Keratinocyte (primary cell): ENCODE results near the gene ZNF207. TPM values are rescaled to one million over a fixed set of nuclear protein-coding genes. Genes with fewer than 3 reads are reported as not detected.

Experiments used
- DNase-seq: peaks from one replicate; pipeline ENCODE4 v3.0.0-alpha.2; 2011; ENCODE audit warnings: low read depth, missing footprints, low spot score
- FAIRE-seq: peaks from 2 replicates; lab custom pipeline; 2011; peaks lifted over from hg19 to GRCh38; lab: Jason Lieb, UNC
- H2AFZ ChIP-seq: 2 replicates; pipeline ENCODE4 v1.6.0; 2012; ENCODE audit warnings: low read length, control low read depth, inconsistent platforms; ENCODE audit not compliant: control insufficient read depth
- H3K27ac ChIP-seq: 2 replicates; pipeline ENCODE4 v1.5.1; 2011; ENCODE audit warnings: low read length; ENCODE audit not compliant: control insufficient read depth, insufficient read depth
- H3K27me3 ChIP-seq: 3 replicates; pipeline ENCODE4 v1.6.0; 2011; ENCODE audit warnings: low read length; ENCODE audit not compliant: control insufficient read depth, insufficient read depth; ENCODE audit errors: extremely low read depth
- H3K36me3 ChIP-seq, 2 experiments: 2 replicates in 1 of 2; 3 replicates in 1 of 2; pipeline ENCODE4 v1.5.1; 2011; ENCODE audit warnings: low read length in 2 of 2, mild to moderate bottlenecking in 1 of 2; ENCODE audit not compliant: control insufficient read depth in 2 of 2, insufficient read depth in 2 of 2; ENCODE audit errors: extremely low read depth in 1 of 2
- H3K4me1 ChIP-seq: 3 replicates; pipeline ENCODE4 v1.5.1; 2011; ENCODE audit warnings: low read length; ENCODE audit not compliant: control insufficient read depth, insufficient read depth; ENCODE audit errors: extremely low read depth
- H3K4me2 ChIP-seq: 3 replicates; pipeline ENCODE4 v1.6.0; 2011; ENCODE audit warnings: low read depth, low read length; ENCODE audit not compliant: control insufficient read depth, insufficient read depth; ENCODE audit errors: extremely low read depth
- H3K4me3 ChIP-seq, 3 experiments: fragments of 200-600 bp in 1 of 3; sonication (generic) in 1 of 3; 2 replicates in 2 of 3; 3 replicates in 1 of 3; pipeline ENCODE4 v1.5.1; 2011 to 2016; ENCODE audit warnings: low read length in 3 of 3, mild to moderate bottlenecking in 3 of 3, control low read depth in 2 of 3, inconsistent platforms in 1 of 3, low read depth in 1 of 3, mixed read lengths in 1 of 3, mixed run types in 1 of 3, moderate library complexity in 1 of 3; ENCODE audit not compliant: control insufficient read depth in 2 of 3, insufficient read depth in 2 of 3; ENCODE audit errors: extremely low read depth in 1 of 3
- H3K79me2 ChIP-seq: 2 replicates; pipeline ENCODE4 v1.6.0; 2012; ENCODE audit warnings: low read length; ENCODE audit not compliant: control insufficient read depth, insufficient read depth
- H3K9ac ChIP-seq: 3 replicates; pipeline ENCODE4 v1.6.0; 2011; ENCODE audit warnings: low read length; ENCODE audit not compliant: control insufficient read depth, insufficient read depth; ENCODE audit errors: extremely low read depth
- H3K9me1 ChIP-seq: 3 replicates; pipeline ENCODE4 v1.6.0; 2011; ENCODE audit warnings: low read length; ENCODE audit not compliant: control insufficient read depth, insufficient read depth; ENCODE audit errors: extremely low read depth
- H3K9me3 ChIP-seq: 2 replicates; pipeline ENCODE4 v1.5.1; 2012; ENCODE audit warnings: low read depth, low read length; ENCODE audit not compliant: control insufficient read depth
- H4K20me1 ChIP-seq: 3 replicates; pipeline ENCODE4 v1.6.0; 2011; ENCODE audit warnings: low read length; ENCODE audit not compliant: control insufficient read depth, insufficient read depth; ENCODE audit errors: extremely low read depth
- CTCF ChIP-seq, 3 experiments: IDR thresholded peaks in 1 of 3; conservative IDR thresholded peaks in 1 of 3; optimal IDR thresholded peaks in 1 of 3; 2 replicates in 2 of 3; 3 replicates in 1 of 3; pipeline versions ENCODE3 to v1.5.1; 2011; ENCODE audit warnings: low read length in 3 of 3, mild to moderate bottlenecking in 3 of 3, moderate library complexity in 2 of 3, control low read depth in 1 of 3, inconsistent platforms in 1 of 3; ENCODE audit not compliant: insufficient read depth in 2 of 3; ENCODE audit errors: extremely low read depth in 1 of 3
- EZH2 ChIP-seq: IDR thresholded peaks from one replicate; pipeline ENCODE4 v1.6.1; 2012; ENCODE audit warnings: inconsistent platforms, mild to moderate bottlenecking, low read length, moderate library complexity
- dilution Hi-C: fragments of 300-500 bp; cut with MboI; formaldehyde crosslinking; loops from one replicate; pipeline ENCODE4 v1.7.0; 2020; ENCODE audit warnings: low sequenced_read_pairs; ENCODE audit not compliant: extremely low pct_ligation_motif_present
- polyA plus RNA-seq, 5 experiments: library from polyadenylated mRNA; depleted of rRNA in 3 of 5; stranded (reverse) in 3 of 5; stranded (forward) in 1 of 5; unstranded in 1 of 5; fragments of >200 nt; gene quantifications; 1 replicate in 1 of 5; 2 replicates in 3 of 5; 3 replicates in 1 of 5; pipeline versions ENCODE4 v1.2.1 to v1.2.3, GENCODE V29; 2011 to 2012; ENCODE audit warnings: missing spikeins in 2 of 5, low read depth in 1 of 5, low replicate concordance in 1 of 5

ZNF207 gene
- polyA plus RNA-seq, 1 donor (not counting 4 experiments of a cell fraction or from before 2014, with no cell fraction given) = 172 TPM

- TF ChIP-seq CTCF (optimal IDR thresholded peaks at IDR 0.05 in 1 of 3, IDR thresholded peaks at IDR 0.05 in 1 of 3, conservative IDR thresholded peaks at IDR 0.05 in 1 of 3; ENCODE audit: extremely low read depth in 1 of 3, insufficient read depth in 2 of 3, low read length in 3 of 3) = no peak
- H3K9me1 ChIP-seq = no peaks in the 10 kb centered on the region
- no peak overlapping the region for H3K4me3 ChIP-seq
- peaks cover 22% of the 10 kb centered on the region for H3K79me2 ChIP-seq
- no peaks in the 10 kb centered on the region for H3K27me3 ChIP-seq
- H3K4me1 ChIP-seq = peaks cover 10% of the 10 kb centered on the region
- FAIRE-seq = no peak
- no peak overlapping the region for H3K27ac ChIP-seq
- H3K9me3 ChIP-seq = no peaks in the 10 kb centered on the region
- no peaks in the 10 kb centered on the region for H3K36me3 ChIP-seq
- DNase-seq = no peak
- peaks cover 1% of the 10 kb centered on the region for H4K20me1 ChIP-seq
- no peak overlapping the region for H3K9ac ChIP-seq
- no peak overlapping the region for H2AFZ ChIP-seq
- H3K4me2 ChIP-seq = no peak overlapping the region
- dilution Hi-C loops = no loop called here
Measured at GRCh38 chr17:32345951-32346600, 3.9 kb upstream of the ZNF207 start.

GRCh38 chr17:32348483-32348800 lies 1.5 kb upstream of the ZNF207 start:
- Histone ChIP-seq H3K9me3 (no peaks in the 10 kb centered on the region), H2AFZ (no peak overlapping the region), H3K27me3 (no peaks in the 10 kb centered on the region), H3K79me2 (peaks cover 40% of the 10 kb centered on the region), H3K36me3 (peaks cover 2 to 8% of the 10 kb centered on the region in 2 experiments), H3K27ac (no peak overlapping the region), H3K9me1 (no peaks in the 10 kb centered on the region), H4K20me1 (peaks cover 13% of the 10 kb centered on the region), H3K4me1 (peaks cover 12% of the 10 kb centered on the region), H3K9ac (no peak overlapping the region), H3K4me3 (no peak overlapping the region), H3K4me2 (no peak overlapping the region)
- no peak for DNase-seq
- dilution Hi-C loops = no loop called here
- no peak for FAIRE-seq
- no peak for TF ChIP-seq CTCF (optimal IDR thresholded peaks at IDR 0.05 in 1 of 3, IDR thresholded peaks at IDR 0.05 in 1 of 3, conservative IDR thresholded peaks at IDR 0.05 in 1 of 3; ENCODE audit: extremely low read depth in 1 of 3, insufficient read depth in 2 of 3, low read length in 3 of 3)
- TF ChIP-seq EZH2 = no peak
